ENCODE results near the gene ATRIP.

GRCh38 chr3:48459331-48459730, 12.8 kb downstream of the ATRIP start:
- TF ChIP-seq ZFP36 (IDR thresholded peaks at IDR 0.05; ENCODE audit: borderline replicate concordance, partially characterized antibody) (no peak), RNF2 (IDR thresholded peaks at IDR 0.05; ENCODE audit: borderline replicate concordance, low read depth) (no peak), HDAC2 (IDR thresholded peaks at IDR 0.05) (no peak), EHF (CRISPR knock-in tag; IDR thresholded peaks at IDR 0.05) (no peak), POLR2A (IDR thresholded peaks at IDR 0.05; ENCODE audit: low read length) (no peak), CBX2 (IDR thresholded peaks at IDR 0.05; ENCODE audit: borderline replicate concordance, low read depth) (no peak), RAD21 (conservative IDR thresholded peaks at IDR 0.05 in 1 of 2, IDR thresholded peaks at IDR 0.05 in 1 of 2) (no peak), PBX3 (IDR thresholded peaks at IDR 0.05) (no peak), CHD2 (IDR thresholded peaks at IDR 0.05; ENCODE audit: low read length, partially characterized antibody) (no peak), MYC (IDR thresholded peaks at IDR 0.05; ENCODE audit: borderline replicate concordance, low read length) (no peak), CHD4 (IDR thresholded peaks at IDR 0.05; ENCODE audit: borderline replicate concordance) (no peak)
- TF ChIP-seq, protein P1, sequence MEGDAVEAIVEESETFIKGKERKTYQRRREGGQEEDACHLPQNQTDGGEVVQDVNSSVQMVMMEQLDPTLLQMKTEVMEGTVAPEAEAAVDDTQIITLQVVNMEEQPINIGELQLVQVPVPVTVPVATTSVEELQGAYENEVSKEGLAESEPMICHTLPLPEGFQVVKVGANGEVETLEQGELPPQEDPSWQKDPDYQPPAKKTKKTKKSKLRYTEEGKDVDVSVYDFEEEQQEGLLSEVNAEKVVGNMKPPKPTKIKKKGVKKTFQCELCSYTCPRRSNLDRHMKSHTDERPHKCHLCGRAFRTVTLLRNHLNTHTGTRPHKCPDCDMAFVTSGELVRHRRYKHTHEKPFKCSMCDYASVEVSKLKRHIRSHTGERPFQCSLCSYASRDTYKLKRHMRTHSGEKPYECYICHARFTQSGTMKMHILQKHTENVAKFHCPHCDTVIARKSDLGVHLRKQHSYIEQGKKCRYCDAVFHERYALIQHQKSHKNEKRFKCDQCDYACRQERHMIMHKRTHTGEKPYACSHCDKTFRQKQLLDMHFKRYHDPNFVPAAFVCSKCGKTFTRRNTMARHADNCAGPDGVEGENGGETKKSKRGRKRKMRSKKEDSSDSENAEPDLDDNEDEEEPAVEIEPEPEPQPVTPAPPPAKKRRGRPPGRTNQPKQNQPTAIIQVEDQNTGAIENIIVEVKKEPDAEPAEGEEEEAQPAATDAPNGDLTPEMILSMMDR (IDR thresholded peaks at IDR 0.05), result no peak
- TF ChIP-seq, protein P2, sequence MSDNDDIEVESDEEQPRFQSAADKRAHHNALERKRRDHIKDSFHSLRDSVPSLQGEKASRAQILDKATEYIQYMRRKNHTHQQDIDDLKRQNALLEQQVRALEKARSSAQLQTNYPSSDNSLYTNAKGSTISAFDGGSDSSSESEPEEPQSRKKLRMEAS (IDR thresholded peaks at IDR 0.05), result no peak

All from A549 (cell line).